Measurements from ENCODE around the gene C19orf47.

- TF ChIP-seq POLR2A (IDR thresholded peaks at IDR 0.05) (no peak), CTCF (IDR thresholded peaks at IDR 0.05 in 4 of 5, conservative IDR thresholded peaks at IDR 0.05 in 1 of 5) (no peak)
Measured at GRCh38 chr19:40392123-40392522, 43.9 kb upstream of the C19orf47 start.
